DMS53 (cell line): ENCODE measurements around the gene GNAO1.

Source experiments
- DNase-seq: peaks from one replicate; lab custom pipeline; 2025; lab: John Stamatoyannopoulos, UW

The GNAO1 gene

GRCh38 chr16:56198006-56198754 lies 6.9 kb downstream of the GNAO1 start:
- DNase-seq: no peak

DNA sequence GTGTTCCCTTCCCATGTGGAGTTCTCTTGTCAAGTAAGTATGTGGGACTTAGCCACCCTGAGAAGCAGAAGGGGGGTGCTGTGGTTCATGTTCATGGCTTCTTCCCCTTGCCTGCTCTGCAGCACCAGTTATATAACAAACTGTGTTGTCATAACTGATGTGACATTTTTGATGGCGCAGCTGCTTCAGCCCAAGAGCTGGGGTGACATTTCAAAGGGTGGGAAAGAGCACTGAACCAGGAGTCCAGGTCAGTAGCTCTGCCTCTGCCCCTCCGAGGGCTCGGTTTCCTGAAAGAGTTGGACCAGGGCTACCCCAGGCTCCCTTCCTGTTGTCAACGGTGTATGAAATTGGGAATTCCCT lies 7.4 kb downstream of the GNAO1 start:
- no peak for DNase-seq

DNA sequence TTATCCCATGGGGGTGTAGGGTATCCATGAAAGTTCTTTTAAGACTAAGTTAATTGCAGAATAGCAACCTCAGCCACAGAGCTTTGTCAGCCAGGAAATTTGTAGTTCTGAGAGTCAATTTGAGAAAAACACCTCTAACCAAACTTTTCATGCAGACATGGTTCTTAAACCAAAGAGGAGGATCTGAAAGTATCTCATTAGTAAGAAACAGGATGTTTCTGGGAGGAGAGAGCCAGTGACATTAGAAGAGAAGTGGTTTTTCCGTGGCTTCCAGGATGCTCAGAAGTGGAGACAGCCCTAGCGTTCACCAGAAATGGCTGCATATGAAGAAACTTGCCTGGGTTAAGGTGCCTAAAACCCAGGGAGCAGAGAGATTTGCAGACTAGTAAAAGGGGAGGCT lies 7.9 kb downstream of the GNAO1 start:
- no peak for DNase-seq

DNA sequence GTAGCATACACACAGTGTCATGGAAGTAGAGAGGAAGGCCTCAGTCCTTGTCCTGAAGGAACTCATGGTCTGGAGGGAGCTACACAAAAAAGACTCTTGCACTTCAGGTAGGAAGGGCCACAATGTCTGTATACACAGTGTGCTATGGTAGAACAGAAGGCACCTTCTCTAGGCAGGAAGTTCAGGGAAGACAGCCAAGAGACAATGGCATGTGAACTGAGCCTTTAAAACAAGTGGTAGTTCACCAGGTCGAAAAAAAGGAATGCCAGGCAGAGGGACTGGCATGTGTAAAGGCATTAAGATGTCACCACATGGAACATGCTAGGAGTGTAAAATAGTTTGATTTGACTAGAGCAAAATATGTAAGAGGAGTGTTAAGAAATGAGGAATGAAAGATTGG lies 9.7 kb downstream of the GNAO1 start:
- DNase-seq: no peak

- peak; percentile 19 for DNase-seq
These were observed 10.7 kb downstream of the GNAO1 start for GRCh38 chr16:56202036-56202435.

DNA sequence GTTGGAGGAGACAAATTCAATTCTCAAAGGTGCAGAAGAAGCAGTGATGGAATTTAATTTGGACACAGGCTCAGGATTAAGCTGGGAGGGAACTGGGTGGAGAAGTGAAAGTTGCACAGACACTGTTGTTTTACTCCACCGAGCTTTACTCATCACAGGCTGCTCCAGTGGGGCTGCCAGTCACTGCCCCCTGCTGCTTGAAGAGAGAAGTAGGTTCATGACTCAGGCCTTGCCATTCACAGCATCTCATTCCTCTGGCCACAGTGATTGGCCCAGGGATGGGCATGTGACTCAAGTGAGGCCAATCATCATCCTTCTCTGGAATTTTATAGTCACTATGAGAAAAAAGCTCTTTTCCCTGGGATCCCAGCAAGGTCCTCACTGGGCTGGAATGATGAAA lies 11.8 kb downstream of the GNAO1 start:
- DNase-seq: peak; percentile 74

- DNase-seq: no peak
These were observed 13.5 kb downstream of the GNAO1 start for GRCh38 chr16:56204816-56205215.

DNA sequence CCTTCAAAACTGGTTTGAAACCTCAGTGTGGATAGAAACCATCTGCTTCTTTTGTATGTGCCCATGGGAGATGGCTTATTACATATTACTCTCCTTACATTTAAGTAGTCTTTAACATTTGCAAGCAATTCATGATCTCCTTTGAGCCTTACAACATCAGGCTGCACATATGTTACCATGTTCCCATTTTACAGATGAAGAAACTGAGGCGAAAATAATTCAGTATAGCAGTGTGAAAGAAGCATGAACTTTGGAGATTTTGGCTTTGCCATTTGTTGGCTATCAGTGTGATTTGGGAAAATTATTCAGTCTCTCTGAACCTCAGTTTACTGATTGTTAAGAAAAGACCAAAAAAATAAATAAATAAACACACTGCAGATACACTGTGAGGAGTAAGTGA lies 15.7 kb downstream of the GNAO1 start:
- no peak for DNase-seq

DNA sequence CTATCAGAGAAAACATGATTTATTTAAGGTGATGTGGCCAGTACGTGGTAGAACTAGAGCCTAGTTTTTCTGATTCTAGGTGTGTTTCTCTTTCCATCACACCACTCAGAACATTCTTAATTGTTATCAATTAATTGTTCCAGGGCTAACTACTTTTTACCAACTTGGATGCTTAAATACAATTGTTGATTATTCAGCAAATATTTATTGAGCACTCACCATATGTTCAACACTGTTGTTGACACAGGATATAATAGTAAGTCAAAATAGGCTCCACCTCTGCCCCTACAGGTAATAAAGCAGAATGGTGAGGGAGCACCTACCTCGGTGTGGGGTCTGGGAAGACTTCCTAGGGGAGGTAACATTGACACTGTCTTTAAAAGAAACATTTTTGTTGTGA lies 16.1 kb downstream of the GNAO1 start:
- DNase-seq: peak; percentile 35

- DNase-seq: no peak
These were observed 20.2 kb downstream of the GNAO1 start for GRCh38 chr16:56211435-56211981.

DNA sequence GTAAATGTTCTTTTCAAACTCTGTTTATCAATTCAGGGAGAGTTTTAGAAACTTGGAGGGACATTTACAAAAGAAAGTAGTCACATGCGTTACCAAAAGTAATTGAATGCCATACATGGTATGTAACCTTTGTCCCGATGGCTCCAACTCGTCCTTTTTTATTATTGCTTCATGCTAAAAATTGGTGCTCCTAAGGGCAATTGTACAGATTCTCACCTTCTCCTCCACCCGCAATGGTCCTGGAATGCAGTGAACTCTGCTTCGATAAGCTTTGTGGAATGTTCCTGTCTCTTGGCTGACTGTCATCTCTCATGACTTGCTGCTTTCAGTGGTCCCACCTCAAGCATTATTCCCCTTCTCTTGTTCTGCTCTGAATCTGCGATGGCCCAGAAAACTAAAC lies 20.9 kb downstream of the GNAO1 start:
- DNase-seq: no peak

GRCh38 chr16:56221995-56222394 lies 30.7 kb downstream of the GNAO1 start:
- no peak for DNase-seq

DNA sequence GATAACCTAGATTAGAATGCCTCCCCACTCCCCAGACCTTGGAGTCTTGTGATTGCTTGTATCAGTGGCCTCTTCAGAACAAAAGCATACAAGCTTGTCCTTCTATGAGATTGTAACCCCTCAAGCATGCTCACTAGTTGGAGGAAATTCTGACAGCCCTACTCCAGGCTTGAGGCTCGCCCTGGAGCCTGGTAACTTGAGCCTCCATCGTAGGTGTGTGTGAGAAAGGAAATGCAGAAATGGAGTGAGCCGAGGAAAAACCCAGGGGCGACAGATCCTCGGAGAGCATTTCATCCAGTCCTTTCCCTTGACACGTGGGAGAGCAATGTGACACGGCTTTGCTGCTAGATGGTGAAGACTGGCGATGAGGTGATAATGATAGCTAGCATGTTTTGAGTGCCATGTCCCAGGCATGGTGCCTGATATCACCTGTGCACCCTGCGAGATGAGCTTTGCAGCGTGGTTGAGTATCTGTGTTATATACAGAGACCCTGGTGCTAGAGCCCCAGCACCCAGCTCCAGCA lies 31.2 kb downstream of the GNAO1 start:
- no peak for DNase-seq

DNA sequence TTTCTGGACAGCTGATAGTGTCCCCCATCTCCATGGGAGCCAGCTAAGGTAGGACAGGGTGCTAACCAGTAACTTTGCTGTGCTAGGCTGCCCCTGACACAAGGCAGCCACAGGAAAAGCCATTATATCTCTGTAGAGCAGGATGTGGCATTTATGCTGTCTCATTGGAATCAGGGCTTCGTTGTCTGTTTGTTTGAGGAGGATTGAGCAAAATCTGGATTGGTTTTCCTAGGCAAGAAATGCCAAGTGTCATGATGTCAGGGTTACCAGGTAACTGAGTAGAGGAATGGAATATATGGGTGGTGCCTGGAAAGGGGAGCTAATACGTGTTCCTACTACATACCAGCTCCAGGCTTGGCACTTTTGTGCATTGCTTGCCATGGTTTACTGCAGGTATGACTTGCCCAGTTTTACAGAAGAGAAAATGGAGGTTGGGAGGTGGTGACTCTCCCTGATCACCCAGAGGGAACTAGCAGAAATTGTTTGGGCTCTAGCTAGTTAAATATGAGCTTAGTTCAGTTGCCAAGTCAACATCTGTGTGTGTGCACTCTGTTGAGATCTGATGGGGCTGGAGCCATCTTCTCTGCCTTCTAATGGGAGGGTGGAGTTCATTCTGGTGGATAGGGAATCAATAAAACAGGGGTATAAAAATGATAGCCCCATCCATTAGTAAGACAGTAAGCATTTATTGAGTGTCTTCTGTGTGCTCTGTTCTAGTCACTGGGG lies 33.9 kb downstream of the GNAO1 start:
- DNase-seq: no peak

DNA sequence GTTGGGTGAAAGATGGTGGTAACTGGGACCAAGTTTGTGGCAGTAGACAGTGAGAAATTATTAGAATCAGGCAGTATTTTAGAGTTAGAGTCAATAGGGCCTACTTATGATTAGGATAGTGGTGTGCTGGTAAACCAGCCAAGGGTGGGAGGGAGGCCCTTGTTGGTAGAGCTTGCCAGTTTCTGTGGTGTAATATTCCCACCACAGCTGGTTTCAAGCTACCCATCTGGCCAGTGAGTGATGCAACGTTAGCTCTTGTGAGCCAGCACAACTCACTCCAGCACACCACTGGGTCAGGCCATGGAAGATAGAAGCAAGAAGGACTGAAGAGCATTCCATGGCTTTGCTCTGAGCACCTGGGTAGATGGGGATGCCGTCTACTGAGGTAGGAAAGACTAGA lies 34.9 kb downstream of the GNAO1 start:
- DNase-seq: no peak

- no peak for DNase-seq
These were observed 35.7 kb downstream of the GNAO1 start for GRCh38 chr16:56226845-56227525.

DNA sequence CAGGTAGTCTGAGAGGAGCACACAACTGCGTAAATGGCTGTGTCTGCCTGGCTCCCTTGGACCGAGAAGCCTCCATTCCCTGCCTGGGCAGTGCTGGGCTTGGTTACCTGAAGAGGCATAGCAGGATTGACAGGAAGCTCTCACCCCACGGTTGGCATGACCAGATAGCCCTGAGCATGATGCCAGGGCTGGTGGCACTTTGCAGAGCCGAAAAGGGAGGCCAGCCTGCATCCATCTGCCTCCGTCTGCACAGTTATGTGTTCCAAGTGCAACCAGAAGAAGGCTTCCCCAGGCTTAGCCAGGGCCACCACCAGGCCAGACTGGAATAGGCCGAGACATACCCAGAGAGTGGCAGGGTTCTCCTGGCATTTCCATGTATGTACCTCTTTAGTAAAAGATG lies 36.6 kb downstream of the GNAO1 start:
- DNase-seq: no peak

- no peak for DNase-seq
These were observed 37.2 kb downstream of the GNAO1 start for GRCh38 chr16:56228476-56228875.

DNA sequence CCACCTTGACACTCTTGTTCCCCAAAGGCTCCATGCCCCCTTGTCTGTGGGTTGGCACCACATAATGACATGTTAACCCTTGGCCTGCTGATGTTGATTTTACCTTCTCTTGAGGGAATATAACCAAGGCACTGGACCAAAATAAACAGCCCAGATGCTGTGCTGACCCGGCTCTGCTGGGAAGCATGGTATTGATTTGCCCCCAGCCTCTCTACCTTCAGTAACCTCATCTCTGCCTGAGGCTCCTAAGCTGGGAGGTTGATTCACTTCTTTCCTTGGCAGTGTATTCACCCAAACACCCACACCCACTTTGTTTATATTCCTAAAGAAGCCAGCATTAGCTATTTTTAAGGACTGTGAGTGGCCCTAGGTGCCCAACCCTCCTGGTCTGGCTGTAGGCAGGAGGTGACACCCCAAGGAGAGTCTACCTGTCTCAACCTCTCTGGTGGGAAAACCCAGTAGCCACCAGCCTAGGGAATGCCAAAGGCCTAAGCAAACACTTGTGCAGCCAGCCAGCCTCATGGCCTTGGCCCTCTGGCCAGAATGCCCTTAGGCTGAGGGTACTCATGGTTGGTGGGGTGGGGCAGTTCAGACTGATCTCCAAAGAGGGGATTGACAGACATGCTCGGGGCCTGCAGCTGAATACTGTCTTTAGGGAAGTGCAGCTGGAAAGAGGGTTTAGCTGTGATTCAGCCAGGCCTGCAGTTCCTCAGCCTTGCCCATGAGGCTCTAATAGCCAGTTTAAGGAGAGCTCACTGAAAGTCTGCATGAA lies 42.7 kb downstream of the GNAO1 start:
- DNase-seq: no peak

DNA sequence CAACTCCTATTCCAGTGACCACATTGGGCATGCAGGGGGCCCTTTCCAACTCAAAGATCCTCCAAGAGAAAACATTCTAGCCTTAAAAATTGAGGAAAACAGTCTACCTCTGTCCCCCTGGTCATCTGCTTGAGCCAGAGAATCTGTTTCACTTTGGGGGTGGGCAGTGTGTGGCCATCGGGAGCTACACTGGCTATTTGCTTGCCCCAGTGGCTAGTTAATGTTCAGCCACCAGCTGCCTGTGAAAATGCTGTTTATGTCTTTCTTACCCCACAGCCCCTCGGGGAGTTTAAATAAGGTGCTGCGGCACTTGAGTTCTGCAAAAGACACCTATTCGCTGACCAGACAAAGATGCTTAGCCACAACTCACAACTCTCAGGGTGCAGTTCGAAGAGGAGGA lies 43.4 kb downstream of the GNAO1 start:
- no peak for DNase-seq

- no peak for DNase-seq
These were observed 46.2 kb downstream of the GNAO1 start for GRCh38 chr16:56237451-56237930.

- no peak for DNase-seq
These were observed 46.9 kb downstream of the GNAO1 start for GRCh38 chr16:56238188-56238587.
